Activated effector memory CD4-positive, alpha-beta T cell treated with Interleukin-2 at 50 U/mL for 16 hours (primary cell): ENCODE measurements around the gene CHD1L.
"Not testable (repeated sequence)": the region's sequence is repeated elsewhere in the genome, so short reads cannot be mapped to it uniquely, and the experiment has no call there.

Experiments used
- DNase-seq: peaks from one replicate; pipeline ENCODE4 v3.0.0-alpha.2; 2020

CHD1L gene

GRCh38 chr1:147235822-147236221 lies 6.7 kb upstream of the CHD1L start:
- no peak for DNase-seq

- no peak for DNase-seq
These were observed 6.0 kb upstream of the CHD1L start for GRCh38 chr1:147236448-147236847.

GRCh38 chr1:147236959-147237791 lies 5.3 kb upstream of the CHD1L start:
- DNase-seq, result no peak

GRCh38 chr1:147238053-147238902 lies 4.2 kb upstream of the CHD1L start:
- no peak for DNase-seq

- no peak for DNase-seq
These were observed 3.3 kb upstream of the CHD1L start for GRCh38 chr1:147238925-147239820.

GRCh38 chr1:147240131-147240721 lies 2.3 kb upstream of the CHD1L start:
- not testable (repeated sequence) for DNase-seq

- no peak for DNase-seq
These were observed 493 bp upstream of the CHD1L start for GRCh38 chr1:147241934-147242448.

GRCh38 chr1:147243228-147243685 lies 773 bp downstream of the CHD1L start:
- DNase-seq, result no peak

GRCh38 chr1:147243841-147244240 lies 1.4 kb downstream of the CHD1L start:
- DNase-seq, result no peak

- DNase-seq, result no peak
These were observed 2.6 kb downstream of the CHD1L start for GRCh38 chr1:147245129-147245528.

- no peak for DNase-seq
These were observed 3.1 kb downstream of the CHD1L start for GRCh38 chr1:147245586-147246021.

GRCh38 chr1:147246044-147246690 lies 3.7 kb downstream of the CHD1L start:
- DNase-seq, result no peak

- no peak for DNase-seq
These were observed 4.6 kb downstream of the CHD1L start for GRCh38 chr1:147246910-147247655.

GRCh38 chr1:147247656-147248238 lies 5.3 kb downstream of the CHD1L start:
- DNase-seq, result no peak

- no peak for DNase-seq
These were observed 10.1 kb downstream of the CHD1L start for GRCh38 chr1:147252540-147252939.

- DNase-seq, result no peak
These were observed 18.5 kb downstream of the CHD1L start for GRCh38 chr1:147260956-147261355.

GRCh38 chr1:147264158-147264768 lies 21.8 kb downstream of the CHD1L start:
- DNase-seq, result no peak

GRCh38 chr1:147266381-147266780 lies 23.9 kb downstream of the CHD1L start:
- DNase-seq, result no peak

GRCh38 chr1:147267711-147268110 lies 25.2 kb downstream of the CHD1L start:
- no peak for DNase-seq

- no peak for DNase-seq
These were observed 28.2 kb downstream of the CHD1L start for GRCh38 chr1:147270721-147271120.
